Hepatocyte (in vitro differentiated cells): ENCODE data around the gene SQOR. TPM values are rescaled to one million over a fixed set of nuclear protein-coding genes. Genes with fewer than 3 reads are reported as not detected.
A peak's percentile ranks its signal among the peaks of the same experiment; 100 is the strongest.

Experiments used
- DNase-seq: peaks from one replicate; pipeline ENCODE4 v3.0.0-alpha.2; 2016; ENCODE audit warnings: low spot score
- H2AFZ ChIP-seq: fragments of 200-600 bp; sonication (generic); 2 replicates; pipeline ENCODE4 v1.6.0; 2016; ENCODE audit warnings: antibody characterized with exemption, mild to moderate bottlenecking
- H3K27ac ChIP-seq: fragments of 200-600 bp; sonication (generic); 2 replicates; pipeline ENCODE4 v1.5.1; 2016; ENCODE audit warnings: mild to moderate bottlenecking
- H3K27me3 ChIP-seq: fragments of 200-600 bp; sonication (generic); 2 replicates; pipeline ENCODE4 v1.6.1; 2016
- H3K36me3 ChIP-seq: fragments of 200-600 bp; sonication (generic); replicated peaks from 2 replicates; pipeline ENCODE4 v1.5.1; 2016; ENCODE audit warnings: low read depth; ENCODE audit not compliant: insufficient read depth
- H3K4me1 ChIP-seq: fragments of 200-600 bp; sonication (generic); 2 replicates; pipeline ENCODE4 v1.5.1; 2016; ENCODE audit warnings: mild to moderate bottlenecking, moderate library complexity; ENCODE audit not compliant: insufficient read depth
- H3K4me2 ChIP-seq: fragments of 200-600 bp; sonication (generic); 2 replicates; pipeline ENCODE4 v1.6.0; 2016
- H3K4me3 ChIP-seq: fragments of 200-600 bp; sonication (generic); 2 replicates; pipeline ENCODE4 v1.5.1; 2016; ENCODE audit warnings: mild to moderate bottlenecking
- H3K79me2 ChIP-seq: fragments of 200-600 bp; sonication (generic); 2 replicates; pipeline ENCODE4 v1.6.0; 2017; ENCODE audit warnings: mild to moderate bottlenecking
- H3K9me2 ChIP-seq: fragments of 200-600 bp; sonication (generic); replicated peaks from 2 replicates; pipeline ENCODE4 v1.6.0; 2017; ENCODE audit warnings: mild to moderate bottlenecking; ENCODE audit not compliant: insufficient read depth
- H3K9me3 ChIP-seq: fragments of 200-600 bp; sonication (generic); 2 replicates; pipeline ENCODE4 v1.5.1; 2016; ENCODE audit warnings: low read depth, mild to moderate bottlenecking
- H4K20me1 ChIP-seq: fragments of 200-600 bp; sonication (generic); 2 replicates; pipeline ENCODE4 v1.6.0; 2016; ENCODE audit warnings: mild to moderate bottlenecking; ENCODE audit not compliant: insufficient read depth, poor library complexity, severe bottlenecking
- EZH2 ChIP-seq: fragments of 200-600 bp; sonication (generic); IDR thresholded peaks from 2 replicates; pipeline ENCODE4 v1.6.1; 2016; ENCODE audit warnings: antibody characterized with exemption, mild to moderate bottlenecking, borderline replicate concordance
- EZH2phosphoT487 ChIP-seq: fragments of 200-600 bp; sonication (generic); IDR thresholded peaks from one replicate; pipeline ENCODE4 v1.6.1; 2018; ENCODE audit warnings: antibody characterized with exemption, mild to moderate bottlenecking, low read depth, moderate library complexity; ENCODE audit not compliant: unreplicated experiment, severe bottlenecking
- WGBS: methylation state at CpG from one replicate; pipeline ENCODE4 v1.1.6; 2016; ENCODE audit warnings: low lambda C conversion rate; ENCODE audit errors: missing lambda C conversion rate; 5-methylcytosine and 5-hydroxymethylcytosine counted together
- polyA plus RNA-seq: library from polyadenylated mRNA; unstranded; fragments of >200 nt; fragmentation: Nextera tagmentation; extraction: Ambion mirVana; gene quantifications from 2 replicates; pipeline ENCODE4 v1.2.1, GENCODE V29; 2016
- total RNA-seq: library from RNA; depleted of rRNA; stranded (reverse); fragments of >200 nt; gene quantifications from 2 replicates; pipeline ENCODE4 v1.2.3, GENCODE V29; 2014
- TF ChIP-seq, protein P1 (sequence below): fragments of 200-600 bp; sonication (generic); IDR thresholded peaks from 2 replicates; pipeline ENCODE4 v1.5.1; 2016; ENCODE audit warnings: antibody characterized with exemption, mild to moderate bottlenecking; ENCODE audit not compliant: poor library complexity

SQOR gene
- total and polyA plus RNA-seq, 2 experiments from 2014 or later = 30.1 to 37.0 TPM

GRCh38 chr15:45702041-45702440 lies 67.2 kb downstream of the SQOR start:
- H3K4me2 ChIP-seq = no peak overlapping the region
- TF ChIP-seq, protein P1, sequence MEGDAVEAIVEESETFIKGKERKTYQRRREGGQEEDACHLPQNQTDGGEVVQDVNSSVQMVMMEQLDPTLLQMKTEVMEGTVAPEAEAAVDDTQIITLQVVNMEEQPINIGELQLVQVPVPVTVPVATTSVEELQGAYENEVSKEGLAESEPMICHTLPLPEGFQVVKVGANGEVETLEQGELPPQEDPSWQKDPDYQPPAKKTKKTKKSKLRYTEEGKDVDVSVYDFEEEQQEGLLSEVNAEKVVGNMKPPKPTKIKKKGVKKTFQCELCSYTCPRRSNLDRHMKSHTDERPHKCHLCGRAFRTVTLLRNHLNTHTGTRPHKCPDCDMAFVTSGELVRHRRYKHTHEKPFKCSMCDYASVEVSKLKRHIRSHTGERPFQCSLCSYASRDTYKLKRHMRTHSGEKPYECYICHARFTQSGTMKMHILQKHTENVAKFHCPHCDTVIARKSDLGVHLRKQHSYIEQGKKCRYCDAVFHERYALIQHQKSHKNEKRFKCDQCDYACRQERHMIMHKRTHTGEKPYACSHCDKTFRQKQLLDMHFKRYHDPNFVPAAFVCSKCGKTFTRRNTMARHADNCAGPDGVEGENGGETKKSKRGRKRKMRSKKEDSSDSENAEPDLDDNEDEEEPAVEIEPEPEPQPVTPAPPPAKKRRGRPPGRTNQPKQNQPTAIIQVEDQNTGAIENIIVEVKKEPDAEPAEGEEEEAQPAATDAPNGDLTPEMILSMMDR = no peak
- TF ChIP-seq EZH2 (no peak), EZH2phosphoT487 (no peak)

DNA sequence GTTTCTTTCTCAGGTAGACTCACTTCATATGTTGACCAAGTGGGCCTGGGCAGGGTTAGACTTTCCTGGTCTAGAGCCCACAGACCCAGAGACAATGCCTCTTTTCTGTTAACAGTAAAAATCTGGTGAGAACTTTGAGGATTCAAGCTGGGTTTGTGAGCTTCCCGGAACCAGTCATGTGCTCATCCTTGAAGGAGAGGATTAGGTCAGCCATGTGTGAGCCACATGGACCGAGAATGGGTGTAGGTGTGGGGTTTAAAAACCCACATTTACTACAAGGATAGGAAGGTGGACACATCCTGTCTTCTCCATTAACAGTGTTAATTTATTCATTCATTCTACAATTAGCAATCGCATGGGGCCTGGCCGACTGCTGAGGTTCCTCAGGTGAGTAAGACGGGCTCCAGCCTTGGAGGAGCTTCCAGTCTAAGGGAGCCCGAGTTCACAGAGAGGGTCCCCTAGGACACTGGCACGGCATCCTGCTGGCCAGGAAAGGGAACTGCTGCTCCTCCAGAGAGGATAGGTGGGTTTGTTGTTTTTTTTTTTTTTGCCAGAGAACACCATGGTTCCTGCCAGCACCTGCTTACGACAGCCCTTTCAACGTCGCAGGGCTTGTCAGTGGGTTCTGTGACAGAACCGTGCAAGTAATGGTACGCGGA lies 69.0 kb downstream of the SQOR start:
- no peaks in the 10 kb centered on the region for H3K27me3 ChIP-seq
- DNase-seq = peak; percentile 31
- H4K20me1 ChIP-seq = no peaks in the 10 kb centered on the region
- TF ChIP-seq, protein P1 = peak; percentile 28
- TF ChIP-seq EZH2 (no peak), EZH2phosphoT487 (no peak)
- H3K79me2 ChIP-seq = no peaks in the 10 kb centered on the region
- H3K4me2 ChIP-seq = peak overlapping the region; percentile 95
- H3K9me3 ChIP-seq = no peaks in the 10 kb centered on the region
- 42% methylated on average over 13 of the region's 13 CpGs for WGBS
- H2AFZ ChIP-seq = peak overlapping the region; percentile 93
- H3K4me3 ChIP-seq = peak overlapping the region; percentile 62
- no peaks in the 10 kb centered on the region for H3K9me2 ChIP-seq
- no peaks in the 10 kb centered on the region for H3K36me3 ChIP-seq
- peak overlapping the region; percentile 74 for H3K27ac ChIP-seq
- H3K4me1 ChIP-seq = no peaks in the 10 kb centered on the region

More at GRCh38 chr15:45702041-45702440, 67.2 kb downstream of the SQOR start:
- no peak for DNase-seq
- Histone ChIP-seq H3K27ac (no peak overlapping the region), H3K36me3 (no peaks in the 10 kb centered on the region), H4K20me1 (no peaks in the 10 kb centered on the region), H3K4me3 (no peak overlapping the region), H3K79me2 (no peaks in the 10 kb centered on the region), H3K9me3 (no peaks in the 10 kb centered on the region), H3K9me2 (no peaks in the 10 kb centered on the region), H3K4me1 (no peaks in the 10 kb centered on the region), H2AFZ (no peak overlapping the region), H3K27me3 (no peaks in the 10 kb centered on the region)
- 92% methylated on average over 3 of the region's 3 CpGs for WGBS

GRCh38 chr15:45704329-45705249 lies 69.8 kb downstream of the SQOR start:
- WGBS = 2% methylated on average over 41 of the region's 67 CpGs
- peak; percentile 84 for DNase-seq

More at GRCh38 chr15:45704329-45705249, 69.8 kb downstream of the SQOR start:
- no peaks in the 10 kb centered on the region for H3K36me3 ChIP-seq
- TF ChIP-seq EZH2phosphoT487 (no peak), EZH2 (no peak)
- TF ChIP-seq, protein P1 = no peak
- no peaks in the 10 kb centered on the region for H4K20me1 ChIP-seq
- H3K4me2 ChIP-seq = peak overlapping the region; percentile 95
- H2AFZ ChIP-seq = peak overlapping the region; percentile 93
- peak overlapping the region; percentile 62 for H3K4me3 ChIP-seq
- H3K4me1 ChIP-seq = no peaks in the 10 kb centered on the region
- no peaks in the 10 kb centered on the region for H3K9me3 ChIP-seq
- H3K27me3 ChIP-seq = no peaks in the 10 kb centered on the region
- H3K79me2 ChIP-seq = no peaks in the 10 kb centered on the region
- H3K9me2 ChIP-seq = no peaks in the 10 kb centered on the region
- peak overlapping the region; percentile 74 for H3K27ac ChIP-seq
